HG02642 (cell line): ENCODE results near the gene LYSMD2.
A peak's percentile ranks its signal among the peaks of the same experiment; 100 is the strongest.

Source experiments
- ATAC-seq: cut with Tn5 transposase; IDR thresholded peaks from one replicate; pipeline ENCODE4 v1.9.1; 2021; ENCODE audit warnings: mild to moderate bottlenecking; ENCODE audit not compliant: unreplicated experiment, poor library complexity

The LYSMD2 gene

DNA sequence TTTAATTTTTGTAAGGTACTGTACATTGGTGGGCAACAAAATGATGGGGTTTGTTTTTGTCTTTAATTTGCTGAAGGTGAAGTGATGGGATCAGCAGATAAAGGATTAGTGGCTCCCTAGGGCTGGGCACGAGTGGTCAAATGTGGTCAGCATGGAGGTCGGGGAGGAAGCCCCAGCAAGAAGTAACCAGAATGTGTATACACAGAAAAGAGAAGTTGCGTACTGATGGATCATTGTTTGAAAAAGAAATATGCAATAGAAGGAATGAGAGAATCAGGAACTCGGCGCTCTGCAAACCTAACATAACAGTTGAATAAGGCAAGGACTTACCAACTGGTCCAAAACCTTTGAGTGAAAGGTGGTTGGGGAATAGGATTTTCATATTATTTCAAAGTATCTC lies 15.4 kb upstream of the LYSMD2 start:
- ATAC-seq, result no peak

DNA sequence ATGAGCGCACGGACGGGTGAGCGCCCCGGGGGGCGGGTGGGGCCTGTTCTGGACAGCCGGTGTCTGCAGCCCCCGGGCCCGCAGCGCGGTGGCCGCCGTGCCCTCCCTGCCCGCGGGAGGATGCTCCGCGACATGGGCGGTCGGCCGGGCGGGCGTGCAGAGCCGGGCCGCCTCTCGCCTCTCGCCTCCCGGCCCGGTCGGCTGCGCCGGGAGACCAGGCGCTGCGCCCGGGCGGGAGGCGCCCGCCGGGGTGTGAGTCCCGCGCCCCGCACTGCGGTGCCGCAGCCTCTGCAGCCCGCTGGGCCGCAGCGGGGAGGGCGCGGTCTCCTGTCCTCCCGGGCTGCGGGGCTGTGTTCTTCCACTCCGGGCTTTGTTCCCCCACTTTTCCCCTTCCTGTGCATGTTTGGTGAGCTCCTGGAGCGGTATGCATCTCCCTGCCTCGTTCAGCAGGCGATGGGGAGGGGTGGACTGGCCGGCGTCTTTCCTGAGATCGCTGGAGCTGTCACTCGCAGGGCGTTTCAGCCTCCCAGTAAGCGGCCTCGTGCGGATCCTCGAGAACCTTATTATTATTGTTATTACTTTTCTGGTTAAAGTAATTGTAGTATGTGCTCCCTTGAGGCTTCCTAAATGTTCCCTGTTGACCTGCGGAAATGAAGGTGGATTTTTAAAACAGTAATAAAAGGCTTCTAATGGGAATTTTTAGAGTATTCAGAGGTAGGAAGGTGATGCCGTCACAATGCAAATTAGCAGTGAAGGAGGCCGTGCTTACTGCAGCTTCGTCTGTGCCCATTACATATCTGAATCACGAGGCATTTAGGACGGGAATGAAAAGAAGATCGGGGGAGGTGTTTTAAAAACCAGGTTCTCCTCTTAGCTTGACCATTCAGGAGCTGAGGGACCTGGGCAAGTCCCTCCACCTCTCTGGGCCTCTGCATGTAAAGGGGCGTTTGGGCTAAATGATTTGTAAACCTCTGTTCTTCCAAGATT lies 14.5 kb upstream of the LYSMD2 start:
- ATAC-seq, result peak; percentile 39

DNA sequence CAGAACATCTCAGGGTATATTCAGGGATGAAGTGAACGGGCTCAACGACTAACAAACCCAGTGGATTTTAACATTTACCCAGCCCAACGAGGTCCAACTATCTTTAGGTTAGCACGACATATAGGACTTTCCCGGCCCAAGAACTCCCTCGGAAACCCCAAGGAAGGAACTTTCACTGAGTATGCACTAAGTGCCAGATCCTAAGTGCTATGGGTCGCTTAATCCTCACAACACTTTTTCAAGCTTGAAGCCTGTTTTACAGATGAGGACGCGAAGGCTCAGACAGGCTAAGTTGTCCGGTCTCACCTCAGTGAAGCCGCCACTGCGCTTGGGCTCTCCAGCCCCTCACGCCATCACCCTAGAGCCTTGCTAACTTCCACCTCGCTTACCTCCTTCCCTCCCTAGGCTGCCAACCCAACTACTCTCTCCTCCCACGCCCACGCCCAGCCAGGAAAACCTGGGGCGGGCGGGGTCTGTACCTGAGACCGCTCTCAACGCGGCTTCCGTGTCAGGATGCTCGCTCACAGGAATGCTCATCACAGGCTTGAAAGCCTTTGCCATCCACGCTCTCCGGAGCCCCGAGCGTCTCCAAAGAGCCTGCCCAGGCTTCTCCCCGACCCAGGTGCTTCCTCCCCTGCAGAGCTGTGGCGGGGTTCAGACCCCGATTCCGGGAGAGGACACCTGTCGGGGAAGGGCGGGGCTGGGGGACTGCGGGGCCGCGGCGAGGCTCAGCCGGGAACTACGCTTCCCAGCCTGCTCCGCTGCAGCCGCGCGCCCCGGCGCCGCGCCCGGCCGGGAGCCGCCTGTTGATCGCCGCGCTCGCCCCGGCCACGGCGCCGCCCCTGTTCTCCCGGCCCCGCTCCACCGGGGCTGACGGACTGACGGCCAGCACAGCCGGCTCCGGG lies 13.6 kb upstream of the LYSMD2 start, which contains the start of gene TMOD2:
TMOD2 (plus strand) TSS at position 806 of the 905 bp plus-strand sequence. CDS start 14,845 bp downstream, outside the sequence.
- ATAC-seq, result peak; percentile 83

GRCh38 chr15:51750186-51750585 lies 12.7 kb upstream of the LYSMD2 start:
- no peak for ATAC-seq

DNA sequence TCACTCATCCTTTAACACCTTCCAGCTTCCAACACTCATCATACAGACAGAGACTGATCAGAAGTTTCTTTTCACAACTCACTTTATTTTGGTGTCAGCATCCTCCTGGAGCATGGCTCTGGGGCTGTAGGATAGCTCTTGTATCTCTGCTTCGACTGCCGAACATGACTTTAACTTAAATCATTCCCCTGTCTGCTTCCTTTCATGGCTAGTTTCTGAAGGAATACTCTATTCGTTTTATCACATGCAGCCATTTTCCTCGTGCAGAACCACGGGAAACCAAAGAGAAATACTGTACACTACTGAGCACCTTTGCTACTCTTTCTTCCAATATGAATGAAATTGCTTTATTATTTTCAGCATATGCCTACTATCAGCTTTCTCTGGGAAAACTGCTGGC lies 11.9 kb upstream of the LYSMD2 start:
- no peak for ATAC-seq

DNA sequence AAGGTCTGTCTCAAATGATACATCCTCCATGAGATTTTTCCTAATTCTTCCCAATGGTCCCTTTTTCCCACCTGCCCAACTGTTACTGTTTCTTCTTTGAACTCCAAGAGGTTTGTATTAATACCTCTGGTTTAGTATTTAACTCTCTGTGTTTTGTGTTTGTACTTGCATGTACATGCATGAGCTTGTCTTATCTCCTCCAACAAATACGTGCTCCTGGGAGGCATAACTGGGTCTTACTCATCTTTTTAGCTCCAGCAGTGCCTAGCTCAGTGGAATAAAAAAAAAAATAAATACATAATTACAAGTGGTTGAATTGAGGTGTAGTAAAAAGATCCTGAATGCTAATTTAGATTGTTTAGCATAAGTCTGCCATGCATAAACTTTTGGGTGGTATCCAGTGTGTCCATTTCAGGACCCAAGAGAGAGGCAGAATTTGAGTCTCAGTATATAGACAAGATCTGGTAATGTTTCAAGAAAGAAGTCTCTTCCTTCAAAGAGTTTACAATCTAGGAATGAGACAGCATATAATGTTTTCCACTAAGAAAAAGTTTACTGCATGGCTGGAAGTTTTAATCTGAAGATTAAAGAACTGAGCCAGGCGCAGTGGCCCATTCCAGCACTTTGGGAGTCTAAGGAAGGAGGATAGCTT lies 1.7 kb upstream of the LYSMD2 start:
- ATAC-seq, result no peak

DNA sequence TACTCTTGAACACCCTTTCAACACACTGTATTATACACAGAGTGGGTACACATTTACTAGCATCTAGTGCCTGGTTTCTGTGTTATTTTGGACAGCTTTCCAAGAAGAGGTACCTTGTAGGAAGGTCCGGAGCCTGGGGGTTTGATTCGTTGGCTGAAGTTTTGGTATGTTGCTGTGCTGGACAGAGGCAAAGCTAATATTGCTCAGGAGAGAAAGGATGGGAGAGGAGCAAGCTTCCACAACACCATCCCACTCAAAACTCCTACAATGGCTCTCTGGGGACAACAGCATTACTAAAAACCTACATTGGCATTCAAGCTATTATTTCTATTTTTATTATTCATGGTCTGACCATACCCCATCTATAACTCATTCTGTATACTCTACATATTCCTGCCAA lies 1.1 kb upstream of the LYSMD2 start:
- ATAC-seq, result no peak

GRCh38 chr15:51736751-51737521 lies 519 bp downstream of the LYSMD2 start:
- ATAC-seq, result peak; percentile 38

- no peak for ATAC-seq
Measured at GRCh38 chr15:51736069-51736468, 1.4 kb downstream of the LYSMD2 start.

DNA sequence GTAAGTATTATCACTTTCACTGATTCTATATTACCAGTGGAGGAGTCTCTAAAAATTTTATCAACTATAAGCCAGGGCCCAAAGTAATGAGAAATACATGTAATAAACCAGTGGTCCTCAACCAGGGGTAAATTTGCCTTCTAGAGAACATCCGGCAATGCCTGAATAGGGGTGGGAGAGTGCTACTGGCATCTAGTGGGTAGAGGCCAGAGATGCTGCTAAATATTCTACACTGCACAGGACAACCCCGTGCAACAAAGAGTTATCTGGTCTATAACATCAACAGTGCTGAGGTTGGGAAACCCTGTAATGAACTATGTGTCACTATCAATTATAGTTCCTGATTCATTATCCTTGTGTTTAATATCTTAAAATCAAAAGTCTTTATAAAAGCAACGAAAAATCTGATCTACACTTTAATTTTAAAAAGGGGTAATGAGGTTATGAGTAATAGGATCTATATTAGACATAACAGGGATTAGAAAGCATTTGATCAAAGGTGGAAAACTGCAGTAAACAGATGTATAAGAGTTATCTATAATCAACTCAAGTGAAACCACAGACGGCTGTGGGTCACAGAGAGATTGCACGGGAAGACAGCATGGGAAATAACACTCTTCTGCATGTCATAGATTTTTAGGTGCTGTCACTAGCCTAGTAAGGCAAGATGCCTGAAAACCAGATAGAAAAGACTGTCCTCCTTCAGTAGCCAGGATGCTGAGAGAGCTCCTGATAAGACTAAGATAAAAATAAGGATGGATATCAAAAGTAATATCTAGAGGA lies 2.0 kb downstream of the LYSMD2 start:
- ATAC-seq, result no peak

DNA sequence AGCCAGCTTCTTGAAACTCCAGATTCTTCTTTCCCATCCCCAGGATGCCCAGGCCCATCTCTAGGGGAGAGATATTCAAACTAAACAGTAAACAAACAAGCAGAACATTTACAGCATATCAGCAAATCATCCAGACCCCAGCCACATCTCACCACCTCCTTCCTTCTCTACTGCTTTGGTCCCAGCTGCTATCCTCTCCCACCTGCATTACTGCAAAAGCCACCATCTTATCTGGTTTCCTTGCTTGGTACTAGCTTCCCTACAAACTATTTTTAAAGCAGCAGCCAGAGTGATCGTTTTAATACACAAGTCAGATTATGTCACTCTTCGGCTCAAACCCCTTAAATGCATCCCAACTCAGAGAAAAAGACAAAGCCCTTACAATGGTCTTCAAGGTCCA lies 4.8 kb downstream of the LYSMD2 start:
- no peak for ATAC-seq

GRCh38 chr15:51731549-51732267 lies 5.7 kb downstream of the LYSMD2 start:
- peak; percentile 62 for ATAC-seq

GRCh38 chr15:51727141-51727897 lies 10.1 kb downstream of the LYSMD2 start:
- ATAC-seq, result no peak

GRCh38 chr15:51726302-51727073 lies 11.0 kb downstream of the LYSMD2 start:
- ATAC-seq, result peak; percentile 84

GRCh38 chr15:51724673-51725072 lies 12.8 kb downstream of the LYSMD2 start:
- no peak for ATAC-seq

- ATAC-seq, result no peak
Measured at GRCh38 chr15:51724199-51724598, 13.3 kb downstream of the LYSMD2 start.
